T-helper 1 cell treated with Interleukin-12 subunit alpha and Interleukin-12 subunit beta and Interleukin-4 antibody, amounts not matched to agents 30 ng/mL and 1 ng/mL, for 36 hours (primary cell): ENCODE results near the gene SHE. TPM values are rescaled to one million over a fixed set of nuclear protein-coding genes. Genes with fewer than 3 reads are reported as not detected.
"Not testable (repeated sequence)": the region's sequence is repeated elsewhere in the genome, so short reads cannot be mapped to it uniquely, and the experiment has no call there.

Source experiments
- intact Hi-C: fragments of 100-400 bp; cut with micrococcal nuclease; formaldehyde crosslinking; loops from one replicate; pipeline ENCODE4 v1.15.1; 2024
- total RNA-seq: library from RNA; stranded (reverse); gene quantifications from 2 replicates; pipeline ENCODE4 v1.2.3, GENCODE V29; 2022

The SHE gene
- total RNA-seq: not detected in 2 replicates

DNA sequence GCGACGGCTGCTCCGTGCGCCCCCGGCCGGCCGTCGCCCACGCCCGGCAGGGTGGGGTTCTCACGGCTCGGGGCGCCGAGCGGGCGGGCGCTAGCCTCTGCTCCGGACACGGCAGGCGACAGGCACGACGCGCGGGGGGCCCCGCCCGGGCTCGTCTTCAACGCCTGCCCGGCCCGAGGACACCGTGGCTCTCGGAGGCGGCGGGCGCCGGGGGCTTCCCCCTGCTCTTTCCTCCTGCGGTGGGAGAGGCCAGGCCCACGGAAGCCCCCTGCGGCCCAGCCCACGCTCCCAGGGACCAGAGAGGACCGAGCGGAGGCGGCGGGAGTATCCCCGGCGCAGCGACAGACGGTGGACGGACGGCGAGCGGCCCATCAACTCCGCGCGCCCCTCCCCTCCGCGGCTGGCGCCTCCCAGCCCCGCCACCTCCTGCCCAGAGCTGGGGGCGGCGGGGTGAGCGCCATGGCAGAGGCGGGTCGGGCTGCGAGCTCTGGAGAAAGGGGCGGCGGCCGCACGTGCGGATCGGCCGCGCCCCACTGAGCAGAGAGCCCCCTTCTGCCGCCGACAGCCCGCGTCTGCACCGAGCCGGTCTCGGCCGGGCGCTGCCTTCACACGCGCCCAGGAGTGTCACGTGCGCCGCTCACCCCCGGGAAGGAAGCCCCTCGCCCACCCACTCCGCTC is at the start of gene SHE, which contains the start of gene TDRD10:
Gene SHE, minus strand, starts transcription at position 347 of the 678 bp plus-strand sequence. CDS start 386 bp downstream, outside the sequence.
Gene TDRD10, plus strand, starts transcription at position 154 of the 678 bp plus-strand sequence. CDS start 4,685 bp downstream, outside the sequence.
- intact Hi-C loops: loop anchor here (5.0 kb wide), 1 partner anchor 580 kb away; no protein-coding TSS in a partner anchor

DNA sequence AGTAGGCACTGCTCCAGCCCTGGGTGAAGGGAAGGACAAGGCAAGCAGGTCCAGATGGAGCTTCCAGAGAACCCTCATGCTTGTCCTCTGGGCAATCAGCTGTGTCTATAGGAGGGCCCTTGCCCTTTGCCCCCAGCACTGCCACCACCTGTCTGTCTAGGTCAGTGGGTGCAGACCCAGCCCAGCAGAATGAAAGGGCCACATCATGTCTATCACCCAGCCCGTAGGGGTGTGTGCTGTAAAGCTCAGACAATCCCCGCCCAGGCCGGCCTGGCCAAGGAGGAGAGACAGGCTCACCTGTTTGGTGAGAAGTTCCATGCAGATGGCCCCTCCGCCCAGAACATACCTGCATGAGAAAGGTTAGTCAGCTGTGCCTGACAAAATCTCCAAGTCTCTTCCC is 49.3 kb upstream of the SHE start:
- intact Hi-C loops: no loop called here

GRCh38 chr1:154550657-154551056 is 48.4 kb upstream of the SHE start:
- intact Hi-C loops: no loop called here

DNA sequence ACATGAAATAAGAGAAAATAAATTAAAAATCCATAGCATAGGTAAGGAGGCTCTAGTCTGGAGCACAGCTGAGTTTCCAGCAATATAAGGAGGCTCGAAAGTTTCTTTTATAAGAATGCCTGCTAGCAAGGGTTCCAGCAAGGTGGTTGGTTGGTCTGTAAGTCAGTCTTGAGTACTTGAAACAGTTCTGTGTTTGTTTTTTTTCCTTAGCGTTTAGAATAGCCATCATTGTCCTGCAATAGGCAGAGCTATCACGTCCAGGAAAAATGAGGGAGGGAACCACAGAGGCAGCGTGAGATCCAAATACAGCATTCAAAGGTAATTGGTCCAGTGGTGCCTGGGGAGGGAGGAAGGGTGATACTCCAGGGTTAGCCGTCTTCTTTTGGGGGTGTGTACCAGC is 47.9 kb upstream of the SHE start:
- intact Hi-C loops: no loop called here

DNA sequence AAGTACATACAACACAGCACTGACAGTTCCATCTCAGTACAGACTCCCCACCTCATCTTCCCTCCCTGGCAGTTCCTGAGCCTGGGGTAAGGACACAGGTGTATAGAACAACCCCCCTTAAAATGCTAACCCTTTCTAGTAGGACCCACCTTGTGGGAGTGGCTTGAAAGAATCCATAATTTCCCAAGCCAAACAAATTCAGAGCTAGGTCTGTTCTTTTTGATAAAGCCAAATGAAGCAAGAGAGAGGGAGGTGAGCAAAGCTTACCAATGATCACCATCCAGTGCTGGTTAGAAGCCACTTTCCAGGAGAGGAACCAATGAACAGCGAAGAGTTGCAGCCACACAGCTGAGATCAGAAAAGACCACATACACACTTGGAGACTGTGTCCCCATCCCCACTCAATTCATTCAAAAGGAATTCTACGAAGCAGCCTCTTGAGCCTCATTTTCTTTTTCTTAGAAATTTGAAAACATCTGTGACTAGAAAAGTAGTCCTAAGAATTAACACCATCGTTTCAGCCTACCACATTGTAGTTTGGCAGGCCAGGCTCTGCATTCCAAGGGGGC is 47.1 kb upstream of the SHE start:
- intact Hi-C loops: no loop called here

DNA sequence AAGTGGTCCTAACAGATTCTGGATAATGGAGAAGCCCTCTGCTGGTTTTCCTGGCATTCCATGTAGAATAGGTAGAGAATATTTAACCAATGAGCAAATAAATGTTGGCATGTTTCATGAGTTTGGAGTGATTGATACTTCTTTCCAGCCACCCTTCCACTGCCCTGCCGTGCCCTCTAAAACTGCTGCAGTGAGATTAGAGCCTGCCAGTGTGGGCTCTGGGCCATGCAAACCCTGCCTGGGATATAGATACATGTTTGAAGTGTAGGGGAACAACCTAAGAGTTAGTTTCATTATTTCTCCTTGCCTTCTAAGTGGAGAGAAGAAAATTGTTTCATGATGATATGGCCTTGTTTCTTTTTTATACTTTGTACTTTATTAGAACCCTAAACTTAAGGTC is 45.8 kb upstream of the SHE start:
- intact Hi-C loops: no loop called here

- intact Hi-C loops: loop anchor here (2.0 kb wide), 2 partner anchors 222 to 274 kb away; partner anchors contain the start of genes ATP8B2 and HAX1
Observed at GRCh38 chr1:154547105-154547732, 45.0 kb upstream of the SHE start.

GRCh38 chr1:154546264-154547063 is 44.3 kb upstream of the SHE start:
- intact Hi-C loops: loop anchor here (1.0 to 2.0 kb wide), 3 partner anchors 66 to 274 kb away; partner anchors contain the start of genes ATP8B2 and HAX1

DNA sequence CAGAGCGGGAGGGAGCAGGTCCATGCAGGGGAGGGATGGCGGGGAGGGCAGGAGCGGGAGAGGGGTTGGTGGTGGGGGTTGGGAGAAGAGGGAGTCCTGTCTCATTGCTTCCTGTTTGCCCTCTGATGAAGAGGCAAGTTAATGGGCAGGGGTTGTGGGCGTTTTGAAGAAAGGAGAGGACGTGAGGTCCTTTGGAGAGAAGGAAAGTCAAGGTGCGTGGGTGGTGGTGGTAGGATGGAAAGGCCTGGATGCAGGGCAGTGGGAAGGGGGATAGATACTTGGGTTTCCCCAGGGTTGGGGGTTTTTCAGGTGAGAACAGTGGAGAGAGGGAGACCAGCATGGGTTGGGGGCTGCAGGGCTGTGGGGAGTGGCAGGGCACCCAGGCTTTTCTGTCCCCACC is 39.0 kb upstream of the SHE start:
- intact Hi-C loops: no loop called here

GRCh38 chr1:154539486-154540483 is 37.6 kb upstream of the SHE start:
- intact Hi-C loops: no loop called here

GRCh38 chr1:154536570-154536969 is 34.4 kb upstream of the SHE start:
- intact Hi-C loops: no loop called here

GRCh38 chr1:154533952-154534844 is 32.0 kb upstream of the SHE start:
- intact Hi-C loops: no loop called here

GRCh38 chr1:154531950-154532349 is 29.7 kb upstream of the SHE start:
- intact Hi-C loops: not testable (repeated sequence)

GRCh38 chr1:154529308-154529707 is 27.1 kb upstream of the SHE start:
- intact Hi-C loops: no loop called here

DNA sequence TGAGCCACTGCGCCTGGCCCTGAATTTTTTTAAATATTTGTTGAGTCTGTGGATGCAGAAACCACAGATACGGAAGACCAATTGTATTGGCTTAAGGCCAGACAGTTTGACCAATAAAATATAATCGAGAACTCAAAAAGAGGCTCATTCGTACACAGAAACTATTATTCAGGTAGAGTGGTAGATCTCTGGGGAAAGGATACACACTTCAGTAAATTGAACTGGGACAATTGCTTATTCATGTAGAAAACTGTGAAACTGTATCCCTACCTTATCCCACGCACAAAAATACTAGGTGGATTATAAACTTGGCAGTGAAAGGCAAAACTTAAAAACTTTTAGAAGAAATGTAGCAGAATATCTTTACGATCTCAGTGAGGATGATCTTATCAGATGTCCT is 25.0 kb upstream of the SHE start:
- intact Hi-C loops: no loop called here

GRCh38 chr1:154524881-154525280 is 22.7 kb upstream of the SHE start:
- intact Hi-C loops: no loop called here

GRCh38 chr1:154521695-154522094 is 19.5 kb upstream of the SHE start:
- intact Hi-C loops: no loop called here

GRCh38 chr1:154520333-154520732 is 18.1 kb upstream of the SHE start:
- intact Hi-C loops: no loop called here

DNA sequence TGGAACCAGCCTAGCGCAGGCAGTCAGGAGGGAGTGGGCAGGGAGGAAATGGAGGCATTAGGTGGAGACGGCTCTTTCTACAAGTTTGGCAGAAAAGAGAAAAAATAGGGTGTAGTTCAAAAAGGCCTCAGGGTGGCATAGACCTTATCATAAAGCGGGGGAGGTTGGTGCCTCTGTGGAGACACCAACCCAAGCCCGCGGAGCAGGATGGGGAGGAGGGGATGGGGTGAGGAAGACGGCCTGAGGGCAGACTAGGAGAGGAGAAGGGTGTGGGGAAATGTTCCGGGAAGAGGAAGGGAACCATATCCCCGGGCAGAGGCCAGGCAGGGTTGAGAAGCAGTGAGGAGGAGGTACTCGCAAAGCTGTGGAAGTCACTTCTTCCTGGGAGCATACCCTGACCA is 17.4 kb upstream of the SHE start:
- intact Hi-C loops: no loop called here
